Measurements from ENCODE around the gene SLAMF8. TPM values are rescaled to one million over a fixed set of nuclear protein-coding genes. Genes with fewer than 3 reads are reported as not detected.

SLAMF8 gene
- total RNA-seq: under 1 TPM; 0.48 to 0.60 TPM

DNA sequence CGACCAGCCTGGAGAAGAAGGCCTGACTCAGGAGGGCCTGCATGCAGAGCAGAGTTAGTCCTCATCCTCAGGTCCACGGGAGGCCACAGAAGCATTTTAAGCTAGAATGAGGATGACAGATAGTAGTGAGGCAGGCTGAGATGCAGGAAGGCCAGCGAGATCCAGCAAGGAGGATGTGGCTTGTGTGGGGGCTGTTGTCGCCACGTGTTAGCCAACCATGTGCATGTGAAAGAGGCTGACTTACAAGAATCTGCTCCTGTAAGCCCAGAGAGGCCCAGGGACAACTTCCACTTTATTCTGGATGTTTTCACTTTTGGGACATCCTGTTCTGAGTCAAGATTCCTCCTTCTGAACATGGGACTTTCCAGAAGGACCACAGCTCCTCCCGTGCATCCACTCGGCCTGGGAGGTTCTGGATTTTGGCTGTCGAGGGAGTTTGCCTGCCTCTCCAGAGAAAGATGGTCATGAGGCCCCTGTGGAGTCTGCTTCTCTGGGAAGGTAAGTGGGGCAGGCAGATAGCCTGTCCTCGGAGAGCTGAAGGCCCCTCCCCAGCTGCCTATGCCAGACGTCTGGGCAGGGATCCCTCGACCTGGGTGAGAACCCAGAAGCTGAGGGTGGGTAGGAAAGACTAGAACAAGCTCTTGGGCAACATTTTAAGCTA, at the start of gene SLAMF8:
SLAMF8 (plus strand) TSS at position 433 of the 661 bp plus-strand sequence; CDS start at position 459, 26 bp downstream.

DNA sequence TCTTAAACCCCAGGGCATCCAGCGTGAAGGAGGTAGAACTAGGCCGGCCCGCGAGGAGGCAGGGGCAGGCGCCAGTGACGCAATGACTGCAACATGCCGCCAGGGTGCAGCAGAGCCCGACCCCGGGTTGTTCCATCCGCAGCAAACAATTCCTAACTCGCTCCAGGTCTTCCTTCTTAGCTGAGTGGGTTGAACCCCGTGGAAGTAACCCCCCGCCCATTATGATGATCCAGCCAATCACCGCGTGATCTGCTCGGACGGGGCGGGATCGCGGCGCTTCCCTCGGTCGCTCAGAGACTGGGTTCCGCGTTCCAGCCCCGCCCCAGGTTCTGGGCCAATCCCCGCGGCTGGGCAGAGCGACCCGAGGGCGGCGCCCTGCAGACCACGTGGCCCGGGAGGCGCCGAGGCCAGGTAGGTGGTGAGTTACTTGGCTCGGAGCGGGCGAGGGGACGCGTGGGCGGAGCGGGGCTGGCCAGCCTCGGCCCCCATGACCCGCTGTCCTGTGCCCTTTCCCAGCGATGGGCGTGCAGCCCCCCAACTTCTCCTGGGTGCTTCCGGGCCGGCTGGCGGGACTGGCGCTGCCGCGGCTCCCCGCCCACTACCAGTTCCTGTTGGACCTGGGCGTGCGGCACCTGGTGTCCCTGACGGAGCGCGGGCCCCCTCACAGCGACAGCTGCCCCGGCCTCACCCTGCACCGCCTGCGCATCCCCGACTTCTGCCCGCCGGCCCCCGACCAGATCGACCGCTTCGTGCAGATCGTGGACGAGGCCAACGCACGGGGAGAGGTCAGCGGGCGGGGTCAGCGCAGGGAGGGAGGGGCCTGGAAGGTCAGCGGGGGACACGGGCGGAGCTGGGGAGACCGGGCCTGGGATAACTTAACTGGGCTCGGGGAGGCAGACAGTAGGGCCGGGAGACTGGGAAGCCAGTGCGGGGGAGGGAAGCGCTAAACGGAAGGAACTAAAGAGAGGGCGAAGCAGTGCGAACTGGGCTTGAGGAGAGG, 45.8 kb upstream of the SLAMF8 start, which contains the start of gene DUSP23:
DUSP23 (plus strand) TSS at position 380 of the 1,000 bp plus-strand sequence; CDS start at position 519, 139 bp downstream.

DNA sequence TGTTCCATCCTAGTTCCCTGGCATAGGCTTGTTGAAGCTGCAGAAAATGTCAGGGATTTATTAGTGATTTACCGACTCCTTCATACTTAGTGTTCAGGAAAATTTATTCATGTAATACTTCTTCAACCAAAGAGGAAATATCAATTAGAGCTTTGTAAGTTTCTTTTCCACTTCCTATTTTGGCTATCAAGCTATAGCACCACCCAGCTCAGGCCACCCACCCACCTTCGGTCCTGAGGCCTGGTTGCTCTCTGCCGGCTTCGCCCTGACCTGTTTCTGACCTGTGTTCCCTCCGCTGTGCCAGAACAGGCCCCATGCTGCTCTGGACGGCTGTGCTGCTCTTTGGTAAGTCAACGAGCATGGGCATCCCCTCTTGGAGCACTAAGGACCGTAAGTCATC, 24.6 kb upstream of the SLAMF8 start, which contains the start of gene FCRL6:
FCRL6 (plus strand) TSS at position 250 of the 400 bp plus-strand sequence; CDS start at position 315, 65 bp downstream.

DNA sequence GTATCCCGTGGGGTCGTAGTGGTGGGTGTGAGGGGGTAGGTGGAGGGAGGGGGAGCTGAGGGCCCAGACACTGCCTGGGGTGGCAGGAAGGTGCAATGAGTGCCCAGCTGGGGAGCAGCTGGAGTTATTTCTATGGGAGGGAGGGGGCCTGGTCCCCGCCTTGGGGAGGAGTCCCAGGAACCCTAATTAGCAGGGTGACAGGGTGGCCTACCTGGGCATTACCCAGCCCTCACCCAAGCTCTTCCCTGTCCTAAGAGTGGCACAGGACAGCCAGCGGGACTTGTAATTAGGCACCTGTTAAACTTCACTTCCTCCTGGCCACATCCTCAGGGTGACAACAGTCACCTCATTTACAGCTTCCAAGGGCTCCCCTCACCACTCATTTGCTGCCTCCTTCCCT, 35.9 kb downstream of the SLAMF8 start, which contains the start of gene VSIG8:
VSIG8 (minus strand) TSS at position 101 of the 400 bp plus-strand sequence. CDS start 136 bp downstream, outside the sequence.

Other genes starting within 250 kb of the SLAMF8 start
- not detected for gene APCS, start 239.0 kb upstream of the SLAMF8 start, total RNA-seq
- gene CRP, start 112.3 kb upstream of the SLAMF8 start, total RNA-seq: not detected
- 10 to 100 TPM; 24.9 to 25.0 TPM for gene DUSP23, start 45.9 kb upstream of the SLAMF8 start, total RNA-seq
- not detected for gene FCRL6, start 24.5 kb upstream of the SLAMF8 start, total RNA-seq
- gene VSIG8, start 35.8 kb downstream of the SLAMF8 start, total RNA-seq: not detected
- under 1 TPM; 0.76 to 0.91 TPM for gene CFAP45, start 73.3 kb downstream of the SLAMF8 start, total RNA-seq
- 100 to 1,000 TPM; 371 to 390 TPM for gene TAGLN2, start 98.6 kb downstream of the SLAMF8 start, total RNA-seq
- gene IGSF9, start 118.7 kb downstream of the SLAMF8 start, total RNA-seq: not detected
- gene SLAMF9, start 127.4 kb downstream of the SLAMF8 start, total RNA-seq: not detected
- gene PIGM, start 205.1 kb downstream of the SLAMF8 start, total RNA-seq: 1 to 10 TPM; 6.4 to 6.6 TPM
- gene KCNJ10, start 243.3 kb downstream of the SLAMF8 start, total RNA-seq: not detected

Data from activated naive CD4-positive, alpha-beta T cell treated with anti-CD3 and anti-CD28 coated beads, Interleukin-2, amount 10 ng/mL, durations not matched to agents 5 hours and 36 hours (primary cell).